Activated CD8-positive, alpha-beta memory T cell treated with anti-CD3 and anti-CD28 coated beads, Interleukin-2, amount 10 ng/mL, durations not matched to agents 7 days and 5 days (primary cell): ENCODE data around the gene TYMP. TPM values are rescaled to one million over a fixed set of nuclear protein-coding genes. Genes with fewer than 3 reads are reported as not detected.

Source experiments
- total RNA-seq, 2 experiments: library from RNA; stranded (reverse); gene quantifications; one replicate each; pipeline ENCODE4 v1.2.3, GENCODE V29; 2021

TYMP gene
- total RNA-seq, 2 experiments from 2014 or later: 93.1 to 108 TPM

Other genes with a start within 250 kb of the TYMP start
- 10 to 100 TPM; 23.4 to 26.6 TPM for gene PLXNB2, start 222.4 kb downstream of the TYMP start, total RNA-seq
- gene DENND6B, start 203.0 kb downstream of the TYMP start, total RNA-seq: 1 to 10 TPM; 5.7 to 8.8 TPM
- gene PPP6R2, start 186.7 kb downstream of the TYMP start, total RNA-seq: 10 to 100 TPM; 78.7 to 98.0 TPM
- 100 to 1,000 TPM; 192 to 207 TPM for gene SBF1, start 55.0 kb downstream of the TYMP start, total RNA-seq
- 1 to 10 TPM; 4.7 to 5.3 TPM for gene ADM2, start 48.5 kb downstream of the TYMP start, total RNA-seq
- gene MIOX, start 43.2 kb downstream of the TYMP start, total RNA-seq: under 1 TPM; 0.23 to 0.61 TPM
- 100 to 1,000 TPM in 1 of 2 experiments, 10 to 100 TPM in 1; 98.6 to 138 TPM for gene LMF2, start 22.3 kb downstream of the TYMP start, total RNA-seq
- gene NCAPH2, start 21.8 kb downstream of the TYMP start, total RNA-seq: 100 to 1,000 TPM; 136 to 181 TPM
- 10 to 100 TPM in 1 of 2 experiments, 1 to 10 TPM in 1; 9.1 to 11.6 TPM for gene SCO2, start 4.4 kb downstream of the TYMP start, total RNA-seq
- gene KLHDC7B, start 15.9 kb upstream of the TYMP start, total RNA-seq: 10 to 100 TPM; 10.2 to 12.0 TPM
- under 1 TPM; 0.76 to 0.96 TPM for gene SYCE3, start 32.9 kb upstream of the TYMP start, total RNA-seq
- 10 to 100 TPM; 80.1 to 87.6 TPM for gene CPT1B, start 48.4 kb upstream of the TYMP start, total RNA-seq
- gene CHKB, start 52.8 kb upstream of the TYMP start, total RNA-seq: 100 to 1,000 TPM in 1 of 2 experiments, 10 to 100 TPM in 1; 97.2 to 118 TPM
- under 1 TPM; 0.19 to 0.29 TPM for gene MAPK8IP2, start 70.8 kb upstream of the TYMP start, total RNA-seq
- 10 to 100 TPM; 49.6 to 68.2 TPM for gene ARSA, start 98.1 kb upstream of the TYMP start, total RNA-seq
- under 1 TPM in 1 of 2 experiments, not detected in 1; 0.05 TPM for gene SHANK3, start 142.8 kb upstream of the TYMP start, total RNA-seq
- gene ACR, start 208.2 kb upstream of the TYMP start, total RNA-seq: not detected